GM18873 (cell line): ENCODE measurements around the gene CST9L.
A peak's percentile ranks its signal among the peaks of the same experiment; 100 is the strongest.

Experiments used
- ATAC-seq: cut with Tn5 transposase; IDR thresholded peaks from one replicate; pipeline ENCODE4 v1.9.1; 2021; ENCODE audit warnings: mild to moderate bottlenecking, moderate library complexity, moderate number of reproducible peaks; ENCODE audit not compliant: unreplicated experiment, low FRiP score

CST9L gene

GRCh38 chr20:23568320-23568970 lies at the start of gene CST9L:
Gene CST9L, minus strand, starts transcription at chr20:23568484. Its CDS starts 34 bp downstream, at chr20:23568450.
- no peak for ATAC-seq

GRCh38 chr20:23614163-23614562 lies 45.9 kb upstream of the CST9L start:
- no peak for ATAC-seq

GRCh38 chr20:23613676-23614075 lies 45.4 kb upstream of the CST9L start:
- no peak for ATAC-seq

- ATAC-seq = no peak
Observed at GRCh38 chr20:23612396-23612795, 44.1 kb upstream of the CST9L start.

GRCh38 chr20:23609486-23610109 lies 41.3 kb upstream of the CST9L start:
- no peak for ATAC-seq

- no peak for ATAC-seq
Observed at GRCh38 chr20:23608251-23608846, 40.1 kb upstream of the CST9L start.

- ATAC-seq = no peak
Observed at GRCh38 chr20:23607497-23608245, 39.4 kb upstream of the CST9L start.

- ATAC-seq = peak; percentile 79
Observed at GRCh38 chr20:23606652-23607049, 38.4 kb upstream of the CST9L start.

- no peak for ATAC-seq
Observed at GRCh38 chr20:23605867-23606651, 37.8 kb upstream of the CST9L start, which contains the start of gene CST9. Gene CST9, minus strand, starts transcription at chr20:23605917. Its CDS starts 53 bp downstream, at chr20:23605864.

- no peak for ATAC-seq
Observed at GRCh38 chr20:23604306-23604705, 36.0 kb upstream of the CST9L start.

GRCh38 chr20:23603321-23603720 lies 35.0 kb upstream of the CST9L start:
- ATAC-seq = no peak

GRCh38 chr20:23602699-23603098 lies 34.4 kb upstream of the CST9L start:
- ATAC-seq = no peak

GRCh38 chr20:23602241-23602640 lies 34.0 kb upstream of the CST9L start:
- no peak for ATAC-seq

GRCh38 chr20:23601715-23602114 lies 33.4 kb upstream of the CST9L start:
- ATAC-seq = no peak

GRCh38 chr20:23598481-23598880 lies 30.2 kb upstream of the CST9L start:
- ATAC-seq = no peak

- no peak for ATAC-seq
Observed at GRCh38 chr20:23596579-23597250, 28.4 kb upstream of the CST9L start.

- no peak for ATAC-seq
Observed at GRCh38 chr20:23595941-23596340, 27.7 kb upstream of the CST9L start.

GRCh38 chr20:23588434-23589403 lies 20.4 kb upstream of the CST9L start:
- ATAC-seq = no peak

- no peak for ATAC-seq
Observed at GRCh38 chr20:23587631-23588030, 19.3 kb upstream of the CST9L start.
